ENCODE measurements around the gene CCM2L. TPM values are rescaled to one million over a fixed set of nuclear protein-coding genes. Genes with fewer than 3 reads are reported as not detected.

The CCM2L gene
- polyA plus RNA-seq, 1 of the 3 experiments (the other 2 are of a cell fraction): not detected

- ChIA-PET POLR2A (no interaction called here), CTCF (interaction anchor here (1.2 to 9.5 kb wide), 3 partner anchors 54 to 215 kb away, joined by 4 to 120 read pairs (median 5); no protein-coding TSS in a partner anchor)
- Histone ChIP-seq H3K36me3 (replicated peaks in 1 of 2; ENCODE audit: control insufficient read depth in 1 of 2, insufficient read depth in 2 of 2, low read length in 1 of 2) (no peaks in the 10 kb centered on the region), H3K4me2 (no peak overlapping the region), H3F3A (replicated peaks; ENCODE audit: insufficient read depth) (peaks cover 4% of the 10 kb centered on the region), H3K27me3 (ENCODE audit: insufficient read depth) (peaks cover 48% of the 10 kb centered on the region), H3K9me2 (no peaks in the 10 kb centered on the region), H3K4me3 (ENCODE audit: low read depth in 2 of 2, low read length in 1 of 2) (no peak overlapping the region), H3K27ac (ENCODE audit: low read depth in 2 of 2, low read length in 1 of 2) (no peak overlapping the region), H4K20me1 (ENCODE audit: insufficient read depth) (no peaks in the 10 kb centered on the region), H3K9ac (no peak overlapping the region), H3K4me1 (ENCODE audit: control insufficient read depth in 1 of 2, insufficient read depth in 2 of 2, low read depth in 1 of 2, low read length in 1 of 2) (no peaks in the 10 kb centered on the region; a peak in 1 of 4 replicates), H2AFZ (ENCODE audit: low read depth) (no peak overlapping the region), H3K9me3 (no peaks in the 10 kb centered on the region), H3K79me2 (ENCODE audit: insufficient read depth) (no peaks in the 10 kb centered on the region)
- no peak for DNase-seq
- 71% methylated on average over 4 of the region's 4 CpGs for WGBS (ENCODE audit: low lambda C conversion rate)
- TF ChIP-seq CTCF (IDR thresholded peaks at IDR 0.05) (no peak), GABPA (IDR thresholded peaks at IDR 0.05; ENCODE audit: low read depth) (no peak), GATA2 (CRISPR knock-in tag; IDR thresholded peaks at IDR 0.05) (no peak), FOSL2 (IDR thresholded peaks at IDR 0.05; ENCODE audit: borderline replicate concordance, low read depth) (no peak), CHD2 (IDR thresholded peaks at IDR 0.05; ENCODE audit: low read length, partially characterized antibody) (no peak), RXRA (IDR thresholded peaks at IDR 0.05; ENCODE audit: borderline replicate concordance, low read depth) (no peak), TEAD4 (IDR thresholded peaks at IDR 0.05; ENCODE audit: borderline replicate concordance, insufficient read depth) (no peak), RAD21 (IDR thresholded peaks at IDR 0.05; ENCODE audit: low read length) (no peak), MAX (IDR thresholded peaks at IDR 0.05; ENCODE audit: low read depth) (no peak), EZH2phosphoT487 (IDR thresholded peaks at IDR 0.05; ENCODE audit: borderline replicate concordance, low read depth) (no peak), USF2 (IDR thresholded peaks at IDR 0.05; ENCODE audit: borderline replicate concordance, low read depth, low read length) (no peak), YY1 (IDR thresholded peaks at IDR 0.05; ENCODE audit: low read depth) (no peak), TAF1 (IDR thresholded peaks at IDR 0.05; ENCODE audit: borderline replicate concordance, low read depth, low read length) (no peak), IRF3 (IDR thresholded peaks at IDR 0.05; ENCODE audit: low read depth, low read length) (no peak)
These were observed 27.7 kb downstream of the CCM2L start for GRCh38 chr20:32037929-32038328.

Measured in SK-N-SH (cell line).